Naive thymus-derived CD4-positive, alpha-beta T cell (primary cell): Measurements from ENCODE around the gene ADRA2B. TPM values are rescaled to one million over a fixed set of nuclear protein-coding genes. Genes with fewer than 3 reads are reported as not detected.

ENCODE experiments used
- ATAC-seq: fragments of 150-1000 bp; cut with Tn5 transposase; 2 replicates; pipeline ENCODE4 v1.10.0; 2021; ENCODE audit warnings: mild to moderate bottlenecking, moderate library complexity
- CTCF ChIA-PET: fragments of 350-600 bp; sonication (Branson Sonifier 250); formaldehyde crosslinking; loops from one replicate; lab custom pipeline; 2021; ENCODE audit warnings: antibody characterized with exemption; lab: Charles Lee
- POLR2A ChIA-PET: fragments of 350-600 bp; sonication (Branson Sonifier 250); formaldehyde crosslinking; loops from one replicate; lab custom pipeline; 2021; ENCODE audit warnings: antibody characterized with exemption, inconsistent platforms; lab: Charles Lee
- DNase-seq, 9 donors: peaks; one replicate each; pipeline versions ENCODE4 v3.0.0 to v3.0.0-alpha.2; 2020 to 2022; ENCODE audit warnings: mixed read lengths in 1 of 9
- H3K27ac ChIP-seq: one replicate; pipeline ENCODE4 v1.7.0; 2013; ENCODE audit warnings: mild to moderate bottlenecking, low read depth, low read length, moderate library complexity
- H3K27me3 ChIP-seq, 2 donors: one replicate each; pipeline ENCODE4 v1.7.0; 2013; ENCODE audit warnings: low read length in 2 of 2, mild to moderate bottlenecking in 2 of 2, moderate library complexity in 2 of 2; ENCODE audit not compliant: control insufficient read depth in 2 of 2, insufficient read depth in 2 of 2
- H3K36me3 ChIP-seq, 3 experiments: 1 replicate in 2 of 3; 2 replicates in 1 of 3; pipeline ENCODE4 v1.7.0; 2013; ENCODE audit warnings: low read length in 3 of 3, mild to moderate bottlenecking in 3 of 3, moderate library complexity in 1 of 3; ENCODE audit not compliant: insufficient read depth in 3 of 3, control insufficient read depth in 2 of 3
- H3K4me1 ChIP-seq, 2 donors: one replicate each; pipeline ENCODE4 v1.7.0; 2013; ENCODE audit warnings: low read length in 2 of 2, mild to moderate bottlenecking in 2 of 2, moderate library complexity in 1 of 2; ENCODE audit not compliant: control insufficient read depth in 2 of 2, insufficient read depth in 2 of 2
- H3K4me3 ChIP-seq: 2 replicates; pipeline ENCODE4 v1.7.0; 2013; ENCODE audit warnings: mild to moderate bottlenecking, low read length
- H3K9me3 ChIP-seq, 3 experiments: 1 replicate in 2 of 3; 2 replicates in 1 of 3; pipeline ENCODE4 v1.7.0; 2013; ENCODE audit warnings: low read length in 3 of 3; ENCODE audit not compliant: control insufficient read depth in 2 of 3
- H3K27ac Mint-ChIP-seq, 9 donors: one replicate each; pipeline ENCODE4 v1.8.0; 2020 to 2022; ENCODE audit warnings: mixed read lengths in 9 of 9, mild to moderate bottlenecking in 8 of 9, moderate library complexity in 5 of 9, inconsistent platforms in 2 of 9
- H3K27me3 Mint-ChIP-seq, 5 donors: one replicate each; pipeline ENCODE4 v1.8.0; 2021 to 2022; ENCODE audit warnings: mixed read lengths in 5 of 5, mild to moderate bottlenecking in 1 of 5
- H3K36me3 Mint-ChIP-seq, 5 donors: one replicate each; pipeline ENCODE4 v1.8.0; 2020 to 2022; ENCODE audit warnings: mixed read lengths in 5 of 5, mild to moderate bottlenecking in 3 of 5, inconsistent platforms in 1 of 5
- H3K4me1 Mint-ChIP-seq, 7 donors: one replicate each; pipeline ENCODE4 v1.8.0; 2020 to 2022; ENCODE audit warnings: mixed read lengths in 7 of 7, mild to moderate bottlenecking in 3 of 7, inconsistent platforms in 1 of 7
- H3K4me3 Mint-ChIP-seq, 10 donors: one replicate each; pipeline ENCODE4 v1.8.0; 2020 to 2022; ENCODE audit warnings: mild to moderate bottlenecking in 10 of 10, mixed read lengths in 10 of 10, moderate library complexity in 6 of 10, inconsistent platforms in 2 of 10
- H3K9me3 Mint-ChIP-seq, 11 donors: one replicate each; pipeline ENCODE4 v1.8.0; 2020 to 2022; ENCODE audit warnings: mixed read lengths in 11 of 11, mild to moderate bottlenecking in 4 of 11, inconsistent platforms in 1 of 11, moderate library complexity in 1 of 11
- intact Hi-C, 2 donors: fragments of 100-400 bp; cut with micrococcal nuclease; formaldehyde crosslinking; loops; one replicate each; pipeline ENCODE4 v1.15.1; 2023
- polyA plus RNA-seq, 2 donors: library from polyadenylated mRNA; unstranded; fragments of 300-500 nt; fragmentation: Illumina TruSeq; gene quantifications; one replicate each; pipeline ENCODE4 v1.2.3, GENCODE V29; 2021
- total RNA-seq, 6 experiments: library from RNA in 5 of 6; stranded (reverse) in 5 of 6; gene quantifications; 1 replicate in 5 of 6; 2 replicates in 1 of 6; pipeline ENCODE4 v1.2.3 and lab custom pipeline; 2021 to 2026

The ADRA2B gene
- total and polyA plus RNA-seq, 7 experiments from 2014 or later: 0.15 to 0.93 (median 0.76) TPM; not detected in 4

- Mint-ChIP-seq H3K9me3 (peaks cover 0 to 5% (median 0%) of the 10 kb centered on the region in 11 donors), H3K4me3 (peak overlapping the region in 5 of 10 donors; percentile 23 to 60 (median 40)), H3K27ac (peak overlapping the region; percentile 29 to 100 (median 93)), H3K36me3 (no peaks in the 10 kb centered on the region), H3K27me3 (no peaks in the 10 kb centered on the region), H3K4me1 (peaks cover 46 to 82% (median 71%) of the 10 kb centered on the region in 7 donors)
- peak in 1 of 9 donors; percentile 7 for DNase-seq
- H3K9me3 ChIP-seq: no peaks in the 10 kb centered on the region
- no peak overlapping the region for H3K27ac ChIP-seq
- no peak for ATAC-seq
- no peak overlapping the region for H3K4me3 ChIP-seq
- CTCF ChIA-PET: interaction anchor here (0.8 to 2.3 kb wide), 2 partner anchors 10 to 22 kb away, joined by 4 to 9 read pairs; no protein-coding TSS in a partner anchor
- POLR2A ChIA-PET: interaction anchor here (0.7 to 11.9 kb wide), 7 partner anchors 7 to 441 kb away, joined by 3 to 106 read pairs (median 4); no protein-coding TSS in a partner anchor
- H3K4me1 ChIP-seq: peaks cover 40 to 56% of the 10 kb centered on the region in 2 donors
- intact Hi-C loops: no loop called here
- H3K36me3 ChIP-seq: no peaks in the 10 kb centered on the region
- no peaks in the 10 kb centered on the region for H3K27me3 ChIP-seq
These were observed 35.4 kb upstream of the ADRA2B start for GRCh38 chr2:96151595-96152303.

- peak overlapping the region in 8 of 9 donors; percentile 84 to 100 (median 98) for H3K27ac Mint-ChIP-seq
- no peak for DNase-seq
- intact Hi-C loops: no loop called here
- no peaks in the 10 kb centered on the region for H3K9me3 ChIP-seq
- no peak overlapping the region for H3K27ac ChIP-seq
- POLR2A ChIA-PET: interaction anchor here (0.6 to 11.9 kb wide), 8 partner anchors 8 to 1078 kb away, joined by 3 to 106 read pairs (median 6); no protein-coding TSS in a partner anchor
- no peak overlapping the region for H3K4me3 ChIP-seq
- H3K36me3 ChIP-seq: no peaks in the 10 kb centered on the region
- CTCF ChIA-PET: interaction anchor here (1.2 to 2.3 kb wide), 3 partner anchors 9 to 12 kb away, joined by 3 to 9 read pairs (median 8); no protein-coding TSS in a partner anchor
- H3K4me3 Mint-ChIP-seq: peak overlapping the region in 3 of 10 donors; percentile 19 to 40 (median 23)
- no peak for ATAC-seq
- no peaks in the 10 kb centered on the region for H3K27me3 ChIP-seq
- H3K4me1 Mint-ChIP-seq: peaks cover 45 to 81% (median 68%) of the 10 kb centered on the region in 7 donors
- peaks cover 40 to 51% of the 10 kb centered on the region in 2 donors for H3K4me1 ChIP-seq
- H3K27me3 Mint-ChIP-seq: no peaks in the 10 kb centered on the region
- peaks cover 0 to 10% (median 0%) of the 10 kb centered on the region in 11 donors for H3K9me3 Mint-ChIP-seq
- H3K36me3 Mint-ChIP-seq: no peaks in the 10 kb centered on the region
These were observed 34.6 kb upstream of the ADRA2B start for GRCh38 chr2:96150791-96151594.

DNA sequence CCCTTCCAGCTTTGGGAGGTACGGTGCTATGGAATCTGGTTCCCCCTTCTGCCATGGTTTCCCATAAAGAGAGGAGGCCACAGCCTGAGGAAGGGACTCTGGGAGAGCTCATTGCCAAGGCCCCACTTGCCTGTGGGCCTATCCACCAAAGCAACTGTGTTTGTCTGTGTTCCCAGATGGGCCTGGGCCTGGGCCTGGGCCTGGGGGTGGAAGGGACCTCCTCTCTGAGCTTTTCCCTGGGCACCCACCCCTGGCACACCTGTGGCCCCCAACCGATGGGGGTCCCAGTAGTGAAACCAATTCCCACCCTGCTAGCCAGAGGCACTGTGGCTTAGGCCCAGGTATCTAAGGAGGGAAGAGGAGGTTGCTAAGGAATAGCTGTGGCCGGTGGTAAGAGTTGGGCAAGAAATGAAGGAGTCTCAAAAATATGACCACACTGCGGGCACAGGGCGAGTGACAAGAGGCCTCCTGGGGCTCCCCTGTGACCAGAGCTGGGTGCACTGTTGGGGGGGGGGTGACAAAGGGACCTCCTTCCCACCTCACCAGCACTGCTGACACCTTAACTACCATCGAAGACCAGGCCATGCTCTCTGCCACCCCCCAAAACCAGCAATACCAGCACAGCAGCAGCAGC is 33.8 kb upstream of the ADRA2B start:
- Mint-ChIP-seq H3K27me3 (no peaks in the 10 kb centered on the region), H3K27ac (peak overlapping the region; percentile 76 to 100 (median 98)), H3K36me3 (no peaks in the 10 kb centered on the region), H3K4me1 (peaks cover 42 to 79% (median 67%) of the 10 kb centered on the region in 7 donors), H3K9me3 (peaks cover 0 to 10% (median 0%) of the 10 kb centered on the region in 11 donors), H3K4me3 (peak overlapping the region in 1 of 10 donors; percentile 18)
- Histone ChIP-seq H3K4me1 (peaks cover 44 to 55% of the 10 kb centered on the region in 2 donors), H3K27me3 (no peaks in the 10 kb centered on the region), H3K4me3 (no peak overlapping the region), H3K9me3 (no peaks in the 10 kb centered on the region), H3K27ac (peak overlapping the region; percentile 82), H3K36me3 (no peaks in the 10 kb centered on the region)
- DNase-seq (peak in 1 of 9 donors; percentile 6), ATAC-seq (no peak)
- intact Hi-C loops: no loop called here
- POLR2A ChIA-PET: interaction anchor here (0.6 to 11.9 kb wide), 6 partner anchors 9 to 1077 kb away, joined by 3 to 106 read pairs (median 8); no protein-coding TSS in a partner anchor
- CTCF ChIA-PET: interaction anchor here (0.6 to 2.3 kb wide), 4 partner anchors 9 to 17 kb away, joined by 3 to 9 read pairs (median 6); no protein-coding TSS in a partner anchor

- ChIA-PET POLR2A (interaction anchor here (0.6 to 11.9 kb wide), 8 partner anchors 10 to 389 kb away, joined by 3 to 106 read pairs (median 14); partner anchors contain the start of genes ASTL and STARD7), CTCF (interaction anchor here (2.5 to 15.4 kb wide), 2 partner anchors 10 to 25 kb away, joined by 17 to 401 read pairs; partner anchors contain the start of gene ASTL)
- peak; percentile 83 to 100 (median 98) for DNase-seq
- Histone ChIP-seq H3K4me3 (peak overlapping the region; percentile 45), H3K36me3 (peaks cover 0 to 7% (median 0%) of the 10 kb centered on the region in 3 experiments), H3K4me1 (peaks cover 44 to 60% of the 10 kb centered on the region in 2 donors), H3K9me3 (no peaks in the 10 kb centered on the region), H3K27me3 (no peaks in the 10 kb centered on the region), H3K27ac (peak overlapping the region; percentile 99)
- Mint-ChIP-seq H3K9me3 (peaks cover 0 to 10% (median 0%) of the 10 kb centered on the region in 11 donors), H3K36me3 (peaks cover 0 to 8% (median 0%) of the 10 kb centered on the region in 5 donors), H3K27ac (peak overlapping the region; percentile 96 to 100 (median 99)), H3K4me3 (peak overlapping the region; percentile 80 to 98 (median 88)), H3K4me1 (peaks cover 46 to 81% (median 73%) of the 10 kb centered on the region in 7 donors), H3K27me3 (no peaks in the 10 kb centered on the region)
- intact Hi-C loops: loop anchor here (1.0 to 5.0 kb wide), 12 partner anchors 8 to 814 kb away; partner anchors contain the start of genes STARD7 (in 2 of the 2), ARID5A (in 1 of the 2), ASTL (in 1 of the 2) and CNNM3 (in 1 of the 2)
- peak; percentile 79 for ATAC-seq
These were observed 32.2 kb upstream of the ADRA2B start for GRCh38 chr2:96148410-96149217.

DNA sequence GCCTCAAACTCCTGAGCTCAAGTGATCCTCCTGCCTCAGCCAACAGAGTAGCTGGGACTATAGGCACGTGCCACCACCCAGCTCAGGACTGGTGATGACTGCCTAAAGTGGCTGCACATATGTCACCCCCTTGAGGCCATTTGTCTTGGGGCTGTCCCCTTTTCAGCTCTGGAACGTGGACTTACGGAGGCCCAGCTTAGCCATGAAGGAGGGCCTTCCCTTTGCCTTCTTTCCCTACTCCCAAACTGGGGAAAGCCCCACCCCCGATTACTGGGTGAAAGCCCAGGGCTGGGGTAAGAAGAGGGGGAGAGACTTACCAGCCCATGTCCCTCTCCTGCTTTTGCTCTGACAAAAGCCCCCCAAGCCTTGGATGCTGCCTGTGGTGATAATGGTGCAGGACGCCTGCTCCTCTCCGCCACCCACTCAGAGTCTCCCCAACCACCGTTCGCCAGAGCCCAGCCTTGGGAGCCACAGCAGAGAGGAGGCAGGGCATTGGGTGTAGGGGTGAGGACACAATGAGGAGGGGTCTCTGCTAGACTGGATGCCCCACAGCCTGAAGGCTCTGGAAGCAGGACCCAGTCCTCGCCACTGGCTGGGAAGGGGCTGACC is 31.3 kb upstream of the ADRA2B start:
- H3K27me3 ChIP-seq: no peaks in the 10 kb centered on the region
- Mint-ChIP-seq H3K36me3 (peaks cover 0 to 11% (median 0%) of the 10 kb centered on the region in 5 donors), H3K9me3 (peaks cover 0 to 10% (median 0%) of the 10 kb centered on the region in 11 donors), H3K27me3 (no peaks in the 10 kb centered on the region), H3K27ac (peak overlapping the region; percentile 96 to 100 (median 99)), H3K4me1 (peaks cover 42 to 81% (median 71%) of the 10 kb centered on the region in 7 donors), H3K4me3 (peak overlapping the region; percentile 85 to 98 (median 90))
- peak overlapping the region; percentile 39 for H3K4me3 ChIP-seq
- H3K36me3 ChIP-seq: peaks cover 0 to 14% (median 0%) of the 10 kb centered on the region in 3 experiments
- intact Hi-C loops: loop anchor here (1.0 to 5.0 kb wide), 12 partner anchors 9 to 815 kb away; partner anchors contain the start of genes STARD7 (in 2 of the 2), ARID5A (in 1 of the 2), ASTL (in 1 of the 2) and CNNM3 (in 1 of the 2)
- no peaks in the 10 kb centered on the region for H3K9me3 ChIP-seq
- no peak for ATAC-seq
- peak overlapping the region; percentile 99 for H3K27ac ChIP-seq
- ChIA-PET CTCF (interaction anchor here (1.0 to 15.4 kb wide), 5 partner anchors 9 to 35 kb away, joined by 3 to 401 read pairs (median 8); partner anchors contain the start of gene ASTL), POLR2A (interaction anchor here (0.6 to 11.9 kb wide), 9 partner anchors 9 to 390 kb away, joined by 3 to 106 read pairs (median 13); partner anchors contain the start of genes ASTL and STARD7)
- peaks cover 53 to 65% of the 10 kb centered on the region in 2 donors for H3K4me1 ChIP-seq
- DNase-seq: peak in 1 of 9 donors; percentile 16
